Parathyroid adenoma (tissue), 2 donors: ENCODE measurements around the gene PRUNE1.

ENCODE experiments used
- H2AFZ ChIP-seq: fragments of 300-600 bp; sonication (generic); one replicate; pipeline ENCODE4 v1.7.0; 2017; ENCODE audit warnings: antibody characterized with exemption, mild to moderate bottlenecking
- H3K27ac ChIP-seq: fragments of 300-600 bp; sonication (generic); one replicate; pipeline ENCODE4 v1.7.0; 2017
- H3K27me3 ChIP-seq: fragments of 300-600 bp; sonication (generic); one replicate; pipeline ENCODE4 v1.7.0; 2017; ENCODE audit warnings: low read length; ENCODE audit not compliant: control insufficient read depth, insufficient read depth
- H3K36me3 ChIP-seq: fragments of 300-600 bp; sonication (generic); one replicate; pipeline ENCODE4 v1.7.0; 2017; ENCODE audit warnings: low read length; ENCODE audit not compliant: control insufficient read depth, insufficient read depth
- H3K4me1 ChIP-seq: fragments of 300-600 bp; sonication (generic); one replicate; pipeline ENCODE4 v1.7.0; 2017; ENCODE audit warnings: control low read depth
- H3K4me2 ChIP-seq: fragments of 300-600 bp; sonication (generic); one replicate; pipeline ENCODE4 v1.7.0; 2017; ENCODE audit warnings: low read length
- H3K4me3 ChIP-seq: fragments of 300-600 bp; sonication (generic); one replicate; pipeline ENCODE4 v1.7.0; 2017; ENCODE audit warnings: low read depth, low read length
- H3K79me2 ChIP-seq: fragments of 300-600 bp; sonication (generic); one replicate; pipeline ENCODE4 v1.7.0; 2017; ENCODE audit warnings: control low read depth
- H3K9ac ChIP-seq: fragments of 300-600 bp; sonication (generic); one replicate; pipeline ENCODE4 v1.7.0; 2017; ENCODE audit warnings: mild to moderate bottlenecking
- H3K9me3 ChIP-seq: fragments of 300-600 bp; sonication (generic); one replicate; pipeline ENCODE4 v1.7.0; 2017; ENCODE audit warnings: low read length; ENCODE audit not compliant: control insufficient read depth
- TF ChIP-seq, protein P1 (sequence below): fragments of 300-600 bp; sonication (generic); IDR thresholded peaks from one replicate; pipeline ENCODE4 v1.7.0; 2017; ENCODE audit warnings: antibody characterized with exemption, mild to moderate bottlenecking
- donor health status: primary hyperparathyroidism.

Gene PRUNE1

DNA sequence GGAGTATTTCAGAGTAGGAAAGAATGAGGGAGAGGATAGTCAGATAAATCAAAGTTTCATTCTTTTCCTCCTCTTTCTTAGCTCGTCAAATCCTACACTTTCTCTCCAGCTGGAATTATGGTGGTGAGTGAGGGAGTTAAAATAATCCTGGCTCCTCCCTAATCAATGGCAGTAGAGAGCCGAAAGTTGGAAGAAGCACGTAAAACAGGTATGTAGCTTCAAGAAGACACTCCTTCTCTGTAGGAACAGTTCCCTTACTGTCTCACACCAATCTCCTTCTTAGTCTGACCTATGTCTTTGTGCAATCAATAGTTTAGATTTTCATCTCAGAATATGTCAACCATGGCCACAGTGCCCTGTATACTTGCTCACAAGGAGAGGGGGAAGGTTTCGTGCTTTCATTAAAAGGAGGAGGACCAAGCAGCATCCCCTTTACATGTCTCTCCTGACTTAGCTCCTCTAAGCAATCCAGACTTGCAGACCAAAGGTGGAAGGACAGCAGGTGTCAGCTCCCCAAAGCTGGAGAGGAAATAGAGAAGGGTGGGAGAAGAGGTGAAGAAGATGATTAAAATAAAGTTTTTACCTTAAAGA lies 2.4 kb upstream of the PRUNE1 start:
- peak overlapping the region; percentile 95 for H3K27ac ChIP-seq
- H2AFZ ChIP-seq, result peak overlapping the region; percentile 85
- no peaks in the 10 kb centered on the region for H3K36me3 ChIP-seq
- H3K9ac ChIP-seq, result peak overlapping the region; percentile 11
- H3K9me3 ChIP-seq, result no peaks in the 10 kb centered on the region
- H3K4me3 ChIP-seq, result peak overlapping the region; percentile 78
- peak overlapping the region; percentile 63 for H3K4me2 ChIP-seq
- peaks cover 5% of the 10 kb centered on the region for H3K79me2 ChIP-seq
- TF ChIP-seq, protein P1, sequence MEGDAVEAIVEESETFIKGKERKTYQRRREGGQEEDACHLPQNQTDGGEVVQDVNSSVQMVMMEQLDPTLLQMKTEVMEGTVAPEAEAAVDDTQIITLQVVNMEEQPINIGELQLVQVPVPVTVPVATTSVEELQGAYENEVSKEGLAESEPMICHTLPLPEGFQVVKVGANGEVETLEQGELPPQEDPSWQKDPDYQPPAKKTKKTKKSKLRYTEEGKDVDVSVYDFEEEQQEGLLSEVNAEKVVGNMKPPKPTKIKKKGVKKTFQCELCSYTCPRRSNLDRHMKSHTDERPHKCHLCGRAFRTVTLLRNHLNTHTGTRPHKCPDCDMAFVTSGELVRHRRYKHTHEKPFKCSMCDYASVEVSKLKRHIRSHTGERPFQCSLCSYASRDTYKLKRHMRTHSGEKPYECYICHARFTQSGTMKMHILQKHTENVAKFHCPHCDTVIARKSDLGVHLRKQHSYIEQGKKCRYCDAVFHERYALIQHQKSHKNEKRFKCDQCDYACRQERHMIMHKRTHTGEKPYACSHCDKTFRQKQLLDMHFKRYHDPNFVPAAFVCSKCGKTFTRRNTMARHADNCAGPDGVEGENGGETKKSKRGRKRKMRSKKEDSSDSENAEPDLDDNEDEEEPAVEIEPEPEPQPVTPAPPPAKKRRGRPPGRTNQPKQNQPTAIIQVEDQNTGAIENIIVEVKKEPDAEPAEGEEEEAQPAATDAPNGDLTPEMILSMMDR, result no peak
- no peaks in the 10 kb centered on the region for H3K27me3 ChIP-seq
- H3K4me1 ChIP-seq, result peaks cover 11% of the 10 kb centered on the region

DNA sequence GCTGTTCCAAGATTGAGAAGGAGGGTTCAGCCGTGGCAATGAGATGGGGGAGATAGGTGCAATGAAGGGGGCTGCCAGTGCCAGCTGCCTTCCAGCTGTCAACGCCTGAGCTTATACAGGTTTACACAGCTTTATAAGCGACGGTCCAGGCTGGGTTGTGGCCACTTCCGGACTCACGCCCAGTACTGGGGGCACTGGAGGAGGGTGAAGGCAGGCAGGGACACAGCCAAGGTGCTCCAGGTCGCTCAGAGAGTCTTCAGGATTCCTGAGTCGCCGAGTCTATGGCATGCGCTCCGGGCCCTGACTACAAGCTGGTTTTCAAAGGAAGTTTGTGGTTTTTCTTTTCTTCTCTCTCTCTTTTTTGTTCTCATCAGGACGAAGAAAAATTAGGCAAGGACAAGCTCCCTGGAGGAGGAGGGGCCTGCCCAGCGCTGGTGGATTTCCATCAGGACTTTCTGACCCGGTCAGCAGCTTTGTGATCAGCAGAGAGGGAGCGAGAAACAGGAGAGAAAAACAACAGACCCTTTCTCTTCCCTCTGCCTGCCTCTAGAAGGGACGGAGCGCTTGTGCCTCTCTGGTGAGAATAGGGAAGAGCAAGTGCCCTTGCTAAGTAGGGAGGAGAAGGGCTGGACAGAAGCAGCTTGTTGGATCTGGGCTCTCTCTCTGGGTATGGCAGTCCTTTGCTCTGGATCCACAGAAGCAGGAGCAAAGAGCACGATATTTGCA lies 1.8 kb upstream of the PRUNE1 start, which contains the start of gene MINDY1:
TSS of gene MINDY1 (minus strand) at position 576 of the 726 bp plus-strand sequence. CDS start 4,285 bp downstream, outside the sequence.
- TF ChIP-seq, protein P1, result peak; percentile 47

DNA sequence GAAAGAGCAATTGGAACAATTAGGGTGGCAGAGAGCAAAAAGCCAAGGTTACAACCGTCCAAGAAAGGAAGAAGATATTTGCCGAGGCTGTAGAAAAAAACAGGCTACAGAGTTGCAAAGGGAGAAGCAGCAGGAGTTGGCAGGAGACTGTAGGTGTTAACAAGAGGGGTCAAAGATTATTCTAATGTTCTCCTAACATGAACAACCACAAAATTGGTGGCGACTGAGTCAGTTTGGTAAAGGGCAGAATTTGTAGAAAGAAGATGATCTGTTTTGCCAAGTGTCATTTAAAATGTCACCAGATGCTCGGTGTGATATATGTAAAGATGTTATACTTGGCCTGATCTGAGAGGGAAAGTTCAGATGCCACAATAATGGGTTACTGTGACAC lies 401 bp upstream of the PRUNE1 start:
- Histone ChIP-seq H3K4me1 (peaks cover 11% of the 10 kb centered on the region), H2AFZ (peak overlapping the region; percentile 82), H3K36me3 (no peaks in the 10 kb centered on the region), H3K27me3 (no peaks in the 10 kb centered on the region), H3K79me2 (peaks cover 5% of the 10 kb centered on the region), H3K4me2 (peak overlapping the region; percentile 63), H3K9ac (peak overlapping the region; percentile 37), H3K27ac (peak overlapping the region; percentile 95), H3K4me3 (peak overlapping the region; percentile 79), H3K9me3 (no peaks in the 10 kb centered on the region)
- TF ChIP-seq, protein P1, result no peak

More for the DNA sequence above, 1.8 kb upstream of the PRUNE1 start, which contains the start of gene MINDY1:
- peak within 1 kb of the TSS; percentile 95 for H3K27ac ChIP-seq
- H3K4me3 ChIP-seq, result peak within 1 kb of the TSS; percentile 79
- peak within 1 kb of the TSS; percentile 85 for H2AFZ ChIP-seq
- H3K4me1 ChIP-seq, result peaks cover 11% of the 10 kb centered on the region
- no peaks in the 10 kb centered on the region for H3K36me3 ChIP-seq
- peak within 1 kb of the TSS; percentile 37 for H3K9ac ChIP-seq
- H3K9me3 ChIP-seq, result no peaks in the 10 kb centered on the region
- H3K27me3 ChIP-seq, result no peaks in the 10 kb centered on the region
- peak within 1 kb of the TSS; percentile 63 for H3K4me2 ChIP-seq
- H3K79me2 ChIP-seq, result peaks cover 5% of the 10 kb centered on the region

DNA sequence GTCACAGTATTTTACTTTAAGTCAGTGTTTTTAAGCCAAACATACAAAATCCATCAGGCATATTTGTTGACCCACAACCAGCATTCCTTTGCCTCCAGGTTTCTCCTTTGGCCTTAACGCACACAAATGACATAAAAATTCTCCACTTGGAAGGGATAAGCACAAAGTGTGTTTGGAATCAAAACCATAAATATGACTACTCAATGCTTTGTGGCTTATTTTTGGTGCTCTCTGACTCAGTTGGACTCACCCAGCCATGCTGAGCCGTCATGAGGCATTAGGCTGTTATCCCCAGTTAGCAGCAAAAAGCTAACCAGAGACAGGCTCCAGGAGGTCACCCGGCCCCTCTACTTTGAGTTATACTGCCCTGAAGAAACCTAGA lies 948 bp downstream of the PRUNE1 start:
- TF ChIP-seq, protein P1, result no peak
- Histone ChIP-seq H2AFZ (peak overlapping the region; percentile 33), H3K36me3 (no peaks in the 10 kb centered on the region), H3K79me2 (peaks cover 1% of the 10 kb centered on the region), H3K4me1 (peaks cover 15% of the 10 kb centered on the region), H3K4me3 (peak overlapping the region; percentile 79), H3K27me3 (no peaks in the 10 kb centered on the region), H3K9ac (no peak overlapping the region), H3K27ac (peak overlapping the region; percentile 95), H3K9me3 (no peaks in the 10 kb centered on the region), H3K4me2 (peak overlapping the region; percentile 81)
